NCI-H446 (cell line): ENCODE data around the gene KRT23.
A peak's percentile ranks its signal among the peaks of the same experiment; 100 is the strongest.
"Not testable (repeated sequence)": the region's sequence is repeated elsewhere in the genome, so short reads cannot be mapped to it uniquely, and the experiment has no call there.

Experiments used
- DNase-seq, 2 experiments: peaks; one replicate each; lab custom pipeline; 2025; lab: John Stamatoyannopoulos, UW

The KRT23 gene

GRCh38 chr17:40950176-40950575 lies 12.7 kb upstream of the KRT23 start:
- DNase-seq, result no peak

- DNase-seq, result no peak
Observed at GRCh38 chr17:40949418-40949817, 12.0 kb upstream of the KRT23 start.

GRCh38 chr17:40947929-40948328 lies 10.5 kb upstream of the KRT23 start:
- no peak for DNase-seq

GRCh38 chr17:40945414-40945813 lies 8.0 kb upstream of the KRT23 start:
- no peak for DNase-seq

GRCh38 chr17:40944531-40944930 lies 7.1 kb upstream of the KRT23 start:
- no peak for DNase-seq

- DNase-seq, result no peak
Observed at GRCh38 chr17:40942553-40942952, 5.1 kb upstream of the KRT23 start.

- DNase-seq, result no peak
Observed at GRCh38 chr17:40940266-40940665, 2.8 kb upstream of the KRT23 start.

GRCh38 chr17:40938981-40939380 lies 1.5 kb upstream of the KRT23 start:
- no peak for DNase-seq

GRCh38 chr17:40936976-40937375 lies 470 bp downstream of the KRT23 start:
- no peak for DNase-seq

GRCh38 chr17:40936437-40936971 lies 942 bp downstream of the KRT23 start:
- no peak for DNase-seq

GRCh38 chr17:40935624-40936023 lies 1.8 kb downstream of the KRT23 start:
- no peak for DNase-seq

GRCh38 chr17:40932608-40933007 lies 4.8 kb downstream of the KRT23 start:
- no peak for DNase-seq

GRCh38 chr17:40931311-40931710 lies 6.1 kb downstream of the KRT23 start:
- DNase-seq, result no peak

- DNase-seq, result no peak
Observed at GRCh38 chr17:40926341-40926740, 11.1 kb downstream of the KRT23 start.

GRCh38 chr17:40922239-40922638 lies 15.2 kb downstream of the KRT23 start:
- no peak for DNase-seq

GRCh38 chr17:40921026-40921425 lies 16.4 kb downstream of the KRT23 start:
- no peak for DNase-seq

- not testable (repeated sequence) for DNase-seq
Observed at GRCh38 chr17:40917116-40917515, 20.3 kb downstream of the KRT23 start.

GRCh38 chr17:40916366-40916765 lies 21.1 kb downstream of the KRT23 start:
- no peak for DNase-seq

GRCh38 chr17:40915721-40916256 lies 21.7 kb downstream of the KRT23 start:
- DNase-seq, result no peak

- DNase-seq, result no peak
Observed at GRCh38 chr17:40915199-40915661, 22.2 kb downstream of the KRT23 start.

- no peak for DNase-seq
Observed at GRCh38 chr17:40914075-40914855, 23.2 kb downstream of the KRT23 start.

- DNase-seq, result no peak
Observed at GRCh38 chr17:40912486-40913210, 24.8 kb downstream of the KRT23 start.

- peak in 1 of 2 experiments; percentile 1 for DNase-seq
Observed at GRCh38 chr17:40910441-40910841, 27.0 kb downstream of the KRT23 start.
